Measurements from ENCODE around the gene LGALS16.
"Not testable (repeated sequence)": the region's sequence is repeated elsewhere in the genome, so short reads cannot be mapped to it uniquely, and the experiment has no call there.

DNA sequence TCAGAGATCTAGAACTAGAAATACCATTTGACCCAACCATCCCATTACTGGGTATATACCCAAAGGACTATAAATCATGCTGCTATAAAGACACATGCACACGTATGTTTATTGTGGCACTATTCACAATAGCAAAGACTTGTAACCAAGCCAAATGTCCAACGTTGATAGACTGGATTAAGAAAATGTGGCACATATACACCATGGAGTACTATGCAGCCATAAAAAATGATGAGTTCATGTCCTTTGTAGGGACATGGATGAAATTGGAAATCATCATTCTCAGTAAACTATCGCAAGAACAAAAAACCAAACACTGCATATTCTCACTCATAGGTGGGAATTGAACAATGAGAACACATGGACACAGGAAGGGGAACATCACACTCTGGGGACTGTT is 14.1 kb downstream of the LGALS16 start:
- not testable (repeated sequence) for TF ChIP-seq TCF4 (CRISPR knock-in tag; IDR thresholded peaks at IDR 0.05; ENCODE audit: borderline replicate concordance); ARNTL (CRISPR knock-in tag; IDR thresholded peaks at IDR 0.05; ENCODE audit: borderline replicate concordance, low read depth); TOX (CRISPR knock-in tag; IDR thresholded peaks at IDR 0.05; ENCODE audit: borderline replicate concordance); GLIS3 (CRISPR knock-in tag; IDR thresholded peaks at IDR 0.05); PPARA (CRISPR knock-in tag; IDR thresholded peaks at IDR 0.05; ENCODE audit: borderline replicate concordance); RARB (CRISPR knock-in tag; IDR thresholded peaks at IDR 0.05); ZC3H10 (CRISPR knock-in tag; IDR thresholded peaks at IDR 0.05)
- TF ChIP-seq, protein P1, sequence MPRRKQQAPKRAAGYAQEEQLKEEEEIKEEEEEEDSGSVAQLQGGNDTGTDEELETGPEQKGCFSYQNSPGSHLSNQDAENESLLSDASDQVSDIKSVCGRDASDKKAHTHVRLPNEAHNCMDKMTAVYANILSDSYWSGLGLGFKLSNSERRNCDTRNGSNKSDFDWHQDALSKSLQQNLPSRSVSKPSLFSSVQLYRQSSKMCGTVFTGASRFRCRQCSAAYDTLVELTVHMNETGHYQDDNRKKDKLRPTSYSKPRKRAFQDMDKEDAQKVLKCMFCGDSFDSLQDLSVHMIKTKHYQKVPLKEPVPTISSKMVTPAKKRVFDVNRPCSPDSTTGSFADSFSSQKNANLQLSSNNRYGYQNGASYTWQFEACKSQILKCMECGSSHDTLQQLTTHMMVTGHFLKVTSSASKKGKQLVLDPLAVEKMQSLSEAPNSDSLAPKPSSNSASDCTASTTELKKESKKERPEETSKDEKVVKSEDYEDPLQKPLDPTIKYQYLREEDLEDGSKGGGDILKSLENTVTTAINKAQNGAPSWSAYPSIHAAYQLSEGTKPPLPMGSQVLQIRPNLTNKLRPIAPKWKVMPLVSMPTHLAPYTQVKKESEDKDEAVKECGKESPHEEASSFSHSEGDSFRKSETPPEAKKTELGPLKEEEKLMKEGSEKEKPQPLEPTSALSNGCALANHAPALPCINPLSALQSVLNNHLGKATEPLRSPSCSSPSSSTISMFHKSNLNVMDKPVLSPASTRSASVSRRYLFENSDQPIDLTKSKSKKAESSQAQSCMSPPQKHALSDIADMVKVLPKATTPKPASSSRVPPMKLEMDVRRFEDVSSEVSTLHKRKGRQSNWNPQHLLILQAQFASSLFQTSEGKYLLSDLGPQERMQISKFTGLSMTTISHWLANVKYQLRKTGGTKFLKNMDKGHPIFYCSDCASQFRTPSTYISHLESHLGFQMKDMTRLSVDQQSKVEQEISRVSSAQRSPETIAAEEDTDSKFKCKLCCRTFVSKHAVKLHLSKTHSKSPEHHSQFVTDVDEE (CRISPR knock-in tag; IDR thresholded peaks at IDR 0.05), result not testable (repeated sequence)
